ENCODE results near the gene PTCD1. TPM values are rescaled to one million over a fixed set of nuclear protein-coding genes. Genes with fewer than 3 reads are reported as not detected.

PTCD1 gene
- total and polyA plus RNA-seq, 2 of the 8 experiments (the other 6 are each of a cell fraction or from before 2014, with no cell fraction given) = 7.5 to 7.6 TPM

- H4K91ac ChIP-seq (replicated peaks; ENCODE audit: insufficient read length, low read length) = no peak overlapping the region
- H4K8ac ChIP-seq (ENCODE audit: extremely low read depth, insufficient read depth, low read length) = no peak overlapping the region
- H4K20me1 ChIP-seq (replicated peaks in 1 of 2; ENCODE audit: control insufficient read depth in 1 of 2, insufficient read depth in 2 of 2, low read length in 2 of 2) = peaks cover 0 to 6% of the 10 kb centered on the region in 2 experiments
- POLR2A ChIA-PET (ENCODE audit: partially characterized antibody) = interaction anchor here (0.7 to 2.3 kb wide), 8 partner anchors 9 to 138 kb away, joined by 3 to 7 read pairs (median 4); partner anchors contain the start of genes ZKSCAN5, ZNF394, ZNF655 and ZSCAN25
- H3K9ac ChIP-seq (replicated peaks in 1 of 4; ENCODE audit: extremely low read depth in 1 of 4, low read depth in 3 of 4, low read length in 3 of 4) = no peak overlapping the region
- no peak overlapping the region for H3K14ac ChIP-seq (ENCODE audit: insufficient read length)
- no peak overlapping the region for H3K23ac ChIP-seq (ENCODE audit: insufficient read length)
- no peak overlapping the region for H2BK120ac ChIP-seq (replicated peaks; ENCODE audit: low read depth, low read length)
- no peak overlapping the region for H3K4me2 ChIP-seq (ENCODE audit: insufficient read depth in 1 of 2, low read depth in 2 of 2, low read length in 2 of 2)
- H3K27ac ChIP-seq (ENCODE audit: low read depth, low read length) = no peak overlapping the region
- 93% methylated on average over 15 of the region's 15 CpGs; no CpG with 5 or more reads in 1 of the 2 experiments for WGBS, 2 experiments (ENCODE audit: extremely low coverage in 1 of 2, insufficient coverage in 1 of 2, insufficient read length in 1 of 2, insufficient replicate concordance in 2 of 2, low coverage in 1 of 2, low lambda C conversion rate in 2 of 2, missing lambda C conversion rate in 1 of 2)
- H3K18ac ChIP-seq (ENCODE audit: extremely low read depth, low read length) = no peak overlapping the region
- TF ChIP-seq SIX5 (IDR thresholded peaks at IDR 0.05; ENCODE audit: low read depth, low read length) (no peak), POLR2A (IDR thresholded peaks at IDR 0.05; ENCODE audit: control extremely low read depth in 1 of 2, low read depth in 2 of 2, low read length in 2 of 2) (peak in 1 of 2 experiments; percentile 27; a peak in 1 of 3 replicates)
- peaks cover 7 to 43% of the 10 kb centered on the region in 2 experiments for H3K79me2 ChIP-seq (ENCODE audit: control insufficient read depth in 1 of 2, insufficient read depth in 2 of 2, low read length in 2 of 2)
- no peak overlapping the region for H3K4ac ChIP-seq (replicated peaks; ENCODE audit: insufficient read length, low read depth, low read length)
- no peak overlapping the region for H4K5ac ChIP-seq (ENCODE audit: insufficient read length, low read depth, low read length)
- FAIRE-seq = no peak
- DNase-seq (ENCODE audit: low read depth in 1 of 2, low spot score in 2 of 2) = no peak
- no peak overlapping the region for H3K56ac ChIP-seq (replicated peaks; ENCODE audit: insufficient read length, low read depth, low read length)
- no peaks in the 10 kb centered on the region for H3K27me3 ChIP-seq (replicated peaks in 1 of 4; ENCODE audit: control insufficient read depth in 3 of 4, extremely low read depth in 1 of 4, insufficient read depth in 3 of 4, low read length in 3 of 4)
- no peak overlapping the region for H2BK12ac ChIP-seq (ENCODE audit: low read depth, low read length)
- H2BK15ac ChIP-seq (ENCODE audit: low read length) = no peak overlapping the region
- H2BK20ac ChIP-seq (ENCODE audit: low read length) = no peak overlapping the region
- peaks cover 0 to 24% (median 9%) of the 10 kb centered on the region in 4 experiments; a peak in 5 of 8 replicates for H3K36me3 ChIP-seq (ENCODE audit: control insufficient read depth in 2 of 4, insufficient read depth in 4 of 4, low read length in 3 of 4)
- peaks cover 7% of the 10 kb centered on the region for H3K79me1 ChIP-seq (ENCODE audit: low read depth, low read length)
- H3K9me3 ChIP-seq (ENCODE audit: insufficient read depth in 2 of 2, low read depth in 1 of 2, low read length in 1 of 2) = no peaks in the 10 kb centered on the region
- H3K23me2 ChIP-seq (ENCODE audit: low read depth, low read length) = no peaks in the 10 kb centered on the region
- H3K4me1 ChIP-seq (replicated peaks in 1 of 4; ENCODE audit: control insufficient read depth in 3 of 4, insufficient read depth in 4 of 4, low read length in 3 of 4) = no peaks in the 10 kb centered on the region
- H2BK5ac ChIP-seq (ENCODE audit: low read depth, low read length) = no peak overlapping the region
- CTCF ChIA-PET (ENCODE audit: partially characterized antibody) = interaction anchor here (1.0 to 1.5 kb wide), 2 partner anchors 19 to 23 kb away, joined by 3 read pairs; no protein-coding TSS in a partner anchor
- H2AFZ ChIP-seq (ENCODE audit: low read length) = no peak overlapping the region
- no peak overlapping the region for H2AK5ac ChIP-seq (ENCODE audit: low read depth, low read length)
- no peak overlapping the region for H3K4me3 ChIP-seq (ENCODE audit: extremely low read depth in 1 of 4, insufficient read depth in 2 of 4, low read depth in 3 of 4, low read length in 4 of 4)
These were observed 40.2 kb upstream of the PTCD1 start for GRCh38 chr7:99478464-99479440.
